PC-9 (cell line): ENCODE data around the gene PHF21B. TPM values are rescaled to one million over a fixed set of nuclear protein-coding genes. Genes with fewer than 3 reads are reported as not detected.

Experiments
- BruUV-seq: library from RNA; stranded (reverse); fragments of 400-500 nt; replicated peaks from 2 replicates; lab custom pipeline; 2021; lab: Mats Ljungman, UMichigan
- CTCF ChIA-PET: fragments of 300-600 bp; sonication (Branson Sonifier 250); formaldehyde crosslinking; loops from one replicate; lab custom pipeline; 2022; ENCODE audit warnings: antibody characterized with exemption; lab: Charles Lee
- POLR2A ChIA-PET: fragments of 300-600 bp; sonication (Branson Sonifier 250); formaldehyde crosslinking; loops from one replicate; lab custom pipeline; 2022; ENCODE audit warnings: antibody characterized with exemption; ENCODE audit not compliant: unreplicated experiment; lab: Charles Lee
- DNase-seq, 2 experiments: peaks; one replicate each; pipeline versions ENCODE4 v3.0.0 to v3.0.0-alpha.2; 2015 to 2022; ENCODE audit warnings: mixed read lengths in 1 of 2
- H2AFZ ChIP-seq: fragments of 200-600 bp; sonication (generic); 2 replicates; pipeline ENCODE4 v1.8.1; 2017; ENCODE audit warnings: antibody characterized with exemption
- H3F3A ChIP-seq: fragments of 200-600 bp; sonication (generic); 2 replicates; pipeline ENCODE4 v1.8.1; 2017; ENCODE audit warnings: antibody characterized with exemption, mild to moderate bottlenecking, low read depth; ENCODE audit not compliant: insufficient read depth
- H3K27ac ChIP-seq: fragments of 200-600 bp; sonication (generic); 2 replicates; pipeline ENCODE4 v1.6.1; 2016; ENCODE audit warnings: mixed run types
- H3K27me3 ChIP-seq: fragments of 200-600 bp; sonication (generic); 2 replicates; pipeline ENCODE4 v1.6.1; 2016; ENCODE audit warnings: low read depth, mixed run types; ENCODE audit not compliant: insufficient read depth
- H3K36me3 ChIP-seq: fragments of 200-600 bp; sonication (generic); 2 replicates; pipeline ENCODE4 v1.6.1; 2016; ENCODE audit warnings: low read depth, mixed run types
- H3K4me1 ChIP-seq: fragments of 200-600 bp; sonication (generic); replicated peaks from 2 replicates; pipeline ENCODE4 v1.6.1; 2016; ENCODE audit warnings: mixed run types; ENCODE audit not compliant: insufficient read depth
- H3K4me2 ChIP-seq: fragments of 200-600 bp; sonication (generic); 2 replicates; pipeline ENCODE4 v1.6.1; 2017; ENCODE audit warnings: mixed run types
- H3K4me3 ChIP-seq: fragments of 200-600 bp; sonication (generic); 2 replicates; pipeline ENCODE4 v1.6.1; 2016; ENCODE audit warnings: mixed run types
- H3K79me2 ChIP-seq: fragments of 200-600 bp; sonication (generic); 2 replicates; pipeline ENCODE4 v1.6.1; 2017; ENCODE audit warnings: low read depth, mixed run types
- H3K9me2 ChIP-seq: fragments of 200-600 bp; sonication (generic); 2 replicates; pipeline ENCODE4 v1.8.1; 2017; ENCODE audit warnings: mild to moderate bottlenecking; ENCODE audit not compliant: insufficient read depth
- H3K9me3 ChIP-seq: fragments of 200-600 bp; sonication (generic); 2 replicates; pipeline ENCODE4 v1.8.1; 2016; ENCODE audit warnings: low read depth; ENCODE audit not compliant: insufficient read depth
- H4K20me1 ChIP-seq: fragments of 200-600 bp; sonication (generic); 2 replicates; pipeline ENCODE4 v1.8.1; 2017; ENCODE audit not compliant: insufficient read depth
- CTCF ChIP-seq: fragments of 200-600 bp; sonication (generic); conservative IDR thresholded peaks from 2 replicates; pipeline ENCODE4 v1.6.1; 2017; ENCODE audit warnings: mixed run types, antibody characterized with exemption, mild to moderate bottlenecking, moderate library complexity
- EZH2 ChIP-seq: fragments of 200-600 bp; sonication (generic); IDR thresholded peaks from 2 replicates; pipeline ENCODE4 v1.8.0; 2017; ENCODE audit warnings: antibody characterized with exemption, low read depth
- intact Hi-C: fragments of 100-400 bp; cut with micrococcal nuclease; formaldehyde crosslinking; loops from one replicate; pipeline ENCODE4 v1.10.0; 2022; ENCODE audit not compliant: unreplicated experiment
- total RNA-seq: library from RNA; stranded (reverse); gene quantifications from 2 replicates; pipeline ENCODE4 v1.2.3, GENCODE V29; 2021

PHF21B gene
- total RNA-seq, 1 experiment from 2014 or later, result not detected

- Histone ChIP-seq H3K9me3 (no peaks in the 10 kb centered on the region; the same call in 1 of the 2 replicates), H3K4me3 (no peak overlapping the region), H3K27me3 (peaks cover 96% of the 10 kb centered on the region), H3K4me1 (no peaks in the 10 kb centered on the region), H3K27ac (no peak overlapping the region), H2AFZ (no peak overlapping the region), H3K9me2 (no peaks in the 10 kb centered on the region), H4K20me1 (no peaks in the 10 kb centered on the region), H3K36me3 (no peaks in the 10 kb centered on the region), H3F3A (no peaks in the 10 kb centered on the region), H3K79me2 (no peaks in the 10 kb centered on the region), H3K4me2 (no peak overlapping the region)
- ChIA-PET POLR2A (no interaction called here), CTCF (no interaction called here)
- no peak for DNase-seq
- BruUV-seq, result no TSS peak
- intact Hi-C loops, result no loop called here
- no peak for TF ChIP-seq EZH2
These were observed 23.3 kb upstream of the PHF21B start for GRCh38 chr22:45033136-45033535.

- intact Hi-C loops, result no loop called here
- no peak for TF ChIP-seq EZH2
- TF ChIP-seq CTCF, result no peak
- Histone ChIP-seq H3K4me2 (no peak overlapping the region), H3K27me3 (peaks cover 99% of the 10 kb centered on the region), H3K9me3 (no peaks in the 10 kb centered on the region; the same call in 1 of the 2 replicates), H3K9me2 (no peaks in the 10 kb centered on the region), H3F3A (no peaks in the 10 kb centered on the region), H3K36me3 (no peaks in the 10 kb centered on the region), H4K20me1 (no peaks in the 10 kb centered on the region), H3K27ac (no peak overlapping the region), H3K4me1 (no peaks in the 10 kb centered on the region), H3K4me3 (no peak overlapping the region), H3K79me2 (no peaks in the 10 kb centered on the region), H2AFZ (no peak overlapping the region)
- POLR2A ChIA-PET, result no interaction called here
- no peak for DNase-seq
- CTCF ChIA-PET, result no interaction called here
- BruUV-seq, result no TSS peak
These were observed 22.0 kb upstream of the PHF21B start for GRCh38 chr22:45031629-45032403.

- ChIA-PET CTCF (no interaction called here), POLR2A (no interaction called here)
- peaks cover 98% of the 10 kb centered on the region for H3K27me3 ChIP-seq
- H3F3A ChIP-seq, result no peaks in the 10 kb centered on the region
- TF ChIP-seq EZH2, result no peak
- no peak for TF ChIP-seq CTCF
- no peaks in the 10 kb centered on the region; the same call in 1 of the 2 replicates for H3K9me3 ChIP-seq
- H2AFZ ChIP-seq, result no peak overlapping the region
- intact Hi-C loops, result no loop called here
- H3K4me1 ChIP-seq, result no peaks in the 10 kb centered on the region
- H3K4me3 ChIP-seq, result no peak overlapping the region
- no TSS peak for BruUV-seq
- no peaks in the 10 kb centered on the region for H3K9me2 ChIP-seq
- no peaks in the 10 kb centered on the region for H4K20me1 ChIP-seq
- no peak overlapping the region for H3K27ac ChIP-seq
- no peak overlapping the region for H3K4me2 ChIP-seq
- H3K36me3 ChIP-seq, result no peaks in the 10 kb centered on the region
- no peaks in the 10 kb centered on the region for H3K79me2 ChIP-seq
- DNase-seq, result no peak
These were observed 19.7 kb upstream of the PHF21B start for GRCh38 chr22:45029501-45029900.
